NT2/D1 (cell line): Measurements from ENCODE around the gene GNG7.

Experiments
- SUZ12 ChIP-seq: IDR thresholded peaks from 2 replicates; pipeline ENCODE4 v1.6.1; 2011; ENCODE audit not compliant: insufficient read length, insufficient read depth; ENCODE audit errors: extremely low read depth
- ZNF274 ChIP-seq: IDR thresholded peaks from 2 replicates; pipeline ENCODE4 v1.6.1; 2011; ENCODE audit warnings: mild to moderate bottlenecking, low read depth, low read length

GRCh38 chr19:2533072-2533425 is 169.4 kb downstream of the GNG7 start:
- TF ChIP-seq ZNF274: no peak
- TF ChIP-seq SUZ12: no peak
